H7 (cell line): Measurements from ENCODE around the gene TMEM215. TPM values are rescaled to one million over a fixed set of nuclear protein-coding genes. Genes with fewer than 3 reads are reported as not detected.
"Not testable (repeated sequence)": the region's sequence is repeated elsewhere in the genome, so short reads cannot be mapped to it uniquely, and the experiment has no call there.

Experiments used
- DNase-seq: peaks from one replicate; pipeline ENCODE4 v3.0.0; 2012
- H3K27me3 ChIP-seq: 2 replicates; pipeline ENCODE4 v1.6.0; 2011; ENCODE audit warnings: mild to moderate bottlenecking, low read length; ENCODE audit not compliant: control insufficient read depth, insufficient read depth
- H3K36me3 ChIP-seq: replicated peaks from 2 replicates; pipeline ENCODE4 v1.5.1; 2011; ENCODE audit warnings: low read length; ENCODE audit not compliant: control insufficient read depth, insufficient read depth
- H3K4me3 ChIP-seq: 2 replicates; pipeline ENCODE4 v1.5.1; 2011; ENCODE audit warnings: low read depth, mild to moderate bottlenecking, control low read depth, low read length, moderate library complexity; ENCODE audit not compliant: insufficient read depth
- total RNA-seq: library from RNA; depleted of rRNA; stranded (reverse); fragments of >200 nt; shearing (Covaris generic); gene quantifications from 2 replicates; pipeline ENCODE4 v1.2.3, GENCODE V29; 2014; rRNA removed

The TMEM215 gene, protein sequence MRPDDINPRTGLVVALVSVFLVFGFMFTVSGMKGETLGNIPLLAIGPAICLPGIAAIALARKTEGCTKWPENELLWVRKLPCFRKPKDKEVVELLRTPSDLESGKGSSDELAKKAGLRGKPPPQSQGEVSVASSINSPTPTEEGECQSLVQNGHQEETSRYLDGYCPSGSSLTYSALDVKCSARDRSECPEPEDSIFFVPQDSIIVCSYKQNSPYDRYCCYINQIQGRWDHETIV
- 0.10 and 0.18 TPM in 2 replicates for total RNA-seq

- Histone ChIP-seq H3K4me3 (peak within 1 kb of the TSS; percentile 71), H3K27me3 (peaks cover 55% of the 10 kb centered on the region), H3K36me3 (no peaks in the 10 kb centered on the region)
- DNase-seq: peak; percentile 86
Measured at GRCh38 chr9:32783168-32783891, at the start of gene TMEM215. Gene TMEM215 (plus strand): TSS chr9:32783540. CDS start chr9:32784184, 644 bp downstream.

DNA sequence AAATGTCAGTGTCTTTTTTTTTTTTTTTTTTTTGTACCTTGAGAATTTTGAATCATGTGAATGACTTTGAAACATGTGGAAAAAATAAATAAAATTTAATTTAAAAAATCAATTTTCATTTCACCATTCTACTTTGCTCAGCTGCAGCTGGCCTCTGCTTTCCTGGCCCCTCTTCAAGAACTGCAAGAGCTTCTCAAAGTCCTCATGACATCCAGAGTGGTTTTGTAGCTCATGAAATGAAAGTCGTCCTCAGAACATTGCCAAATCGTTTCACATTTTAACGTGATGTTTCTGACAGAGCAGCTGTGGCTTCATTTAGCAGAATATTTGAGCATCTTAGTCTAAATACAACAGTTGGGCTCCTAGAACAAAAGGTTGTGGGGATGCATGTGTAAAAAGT lies 47.9 kb upstream of the TMEM215 start:
- H3K4me3 ChIP-seq: no peak overlapping the region
- DNase-seq: no peak
- no peaks in the 10 kb centered on the region for H3K27me3 ChIP-seq
- H3K36me3 ChIP-seq: no peaks in the 10 kb centered on the region

- Histone ChIP-seq H3K36me3 (no peaks in the 10 kb centered on the region), H3K27me3 (no peaks in the 10 kb centered on the region), H3K4me3 (no peak overlapping the region)
- no peak for DNase-seq
Measured at GRCh38 chr9:32737378-32737777, 46.0 kb upstream of the TMEM215 start.

GRCh38 chr9:32738501-32739172 lies 44.7 kb upstream of the TMEM215 start:
- no peaks in the 10 kb centered on the region for H3K36me3 ChIP-seq
- H3K27me3 ChIP-seq: no peaks in the 10 kb centered on the region
- no peak overlapping the region for H3K4me3 ChIP-seq
- DNase-seq: no peak

GRCh38 chr9:32741706-32742105 lies 41.6 kb upstream of the TMEM215 start:
- no peaks in the 10 kb centered on the region for H3K36me3 ChIP-seq
- H3K27me3 ChIP-seq: no peaks in the 10 kb centered on the region
- H3K4me3 ChIP-seq: no peak overlapping the region
- no peak for DNase-seq

DNA sequence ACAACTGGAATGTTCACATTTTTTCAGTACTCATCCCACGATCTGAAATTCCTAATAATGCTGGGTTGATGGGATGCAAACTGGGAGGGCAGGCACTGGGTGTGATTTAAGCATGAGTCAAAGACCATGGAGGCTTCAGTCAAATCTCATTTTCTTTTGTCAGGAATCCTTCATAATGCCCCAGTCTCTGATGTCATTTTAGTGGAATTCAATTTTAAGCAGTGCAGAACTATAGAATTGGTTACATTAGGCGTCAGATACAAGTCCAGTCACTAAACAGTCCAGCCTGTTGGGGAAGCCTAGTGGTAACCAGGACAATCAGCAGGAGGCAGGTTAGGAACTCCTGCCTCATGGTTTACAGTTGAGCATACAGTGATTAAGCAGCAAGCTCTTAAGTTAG lies 41.0 kb upstream of the TMEM215 start:
- no peak for DNase-seq
- Histone ChIP-seq H3K27me3 (no peaks in the 10 kb centered on the region), H3K4me3 (no peak overlapping the region), H3K36me3 (no peaks in the 10 kb centered on the region)

DNA sequence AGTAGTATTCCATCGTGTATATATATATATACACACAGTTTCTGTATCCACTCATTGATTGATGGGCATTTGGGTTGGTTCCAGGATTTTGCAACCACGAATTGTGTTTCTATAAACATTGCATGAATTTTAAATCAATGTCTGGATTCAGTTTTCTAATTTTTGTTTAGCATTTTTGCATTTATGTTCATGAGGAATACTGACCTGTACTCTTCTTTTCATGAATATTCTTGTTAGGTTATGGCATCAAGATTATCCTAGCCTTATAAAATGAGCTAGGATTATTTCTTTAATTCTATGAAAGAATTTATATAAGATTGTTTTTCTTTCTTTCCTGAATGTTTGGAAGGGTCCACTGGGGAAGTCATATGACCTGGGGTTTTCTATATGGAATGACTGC lies 35.3 kb upstream of the TMEM215 start:
- H3K36me3 ChIP-seq: no peaks in the 10 kb centered on the region
- DNase-seq: no peak
- H3K4me3 ChIP-seq: no peak overlapping the region
- no peaks in the 10 kb centered on the region for H3K27me3 ChIP-seq

DNA sequence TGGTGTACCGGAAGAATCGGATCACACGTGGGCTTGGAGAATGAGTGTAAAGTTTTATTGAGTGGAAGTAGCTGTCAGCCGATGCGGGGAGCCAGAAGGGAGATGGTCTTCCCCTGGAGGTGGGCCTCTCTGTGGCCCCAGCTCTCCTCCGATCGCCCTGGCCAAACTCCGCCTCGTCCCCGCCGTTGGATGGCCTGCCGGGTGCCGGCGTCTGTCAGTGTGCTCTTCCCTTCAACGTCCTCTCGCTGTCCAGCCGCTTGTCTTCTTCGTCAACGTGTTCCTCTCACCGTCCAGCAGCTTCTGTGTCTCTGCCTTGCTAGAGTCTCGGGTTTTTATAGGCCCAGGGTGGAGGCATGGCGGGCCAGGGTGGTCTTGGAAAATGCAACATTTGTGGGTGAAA lies 27.6 kb upstream of the TMEM215 start:
- no peak overlapping the region for H3K4me3 ChIP-seq
- DNase-seq: no peak
- H3K36me3 ChIP-seq: no peaks in the 10 kb centered on the region
- no peaks in the 10 kb centered on the region for H3K27me3 ChIP-seq

DNA sequence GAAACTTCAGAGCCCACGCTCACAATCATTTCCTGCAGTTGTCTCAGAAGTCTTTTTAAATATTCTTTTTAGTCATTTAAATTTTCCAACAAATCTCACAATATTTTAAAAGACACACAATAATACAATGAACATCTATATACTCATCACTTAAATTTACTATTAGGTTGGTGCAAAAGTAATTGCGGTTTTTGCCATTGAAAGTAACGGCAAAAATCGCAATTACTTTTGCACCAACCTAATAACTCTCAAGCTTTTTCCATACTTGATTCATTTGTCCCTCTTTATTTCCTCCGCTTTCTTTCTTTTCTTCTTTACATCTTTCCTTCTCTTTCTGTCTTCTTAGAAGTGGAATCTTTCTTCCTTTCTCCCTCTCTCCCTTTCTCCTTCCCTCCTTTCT lies 19.2 kb upstream of the TMEM215 start:
- Histone ChIP-seq H3K27me3 (no peaks in the 10 kb centered on the region), H3K36me3 (no peaks in the 10 kb centered on the region), H3K4me3 (no peak overlapping the region)
- no peak for DNase-seq

DNA sequence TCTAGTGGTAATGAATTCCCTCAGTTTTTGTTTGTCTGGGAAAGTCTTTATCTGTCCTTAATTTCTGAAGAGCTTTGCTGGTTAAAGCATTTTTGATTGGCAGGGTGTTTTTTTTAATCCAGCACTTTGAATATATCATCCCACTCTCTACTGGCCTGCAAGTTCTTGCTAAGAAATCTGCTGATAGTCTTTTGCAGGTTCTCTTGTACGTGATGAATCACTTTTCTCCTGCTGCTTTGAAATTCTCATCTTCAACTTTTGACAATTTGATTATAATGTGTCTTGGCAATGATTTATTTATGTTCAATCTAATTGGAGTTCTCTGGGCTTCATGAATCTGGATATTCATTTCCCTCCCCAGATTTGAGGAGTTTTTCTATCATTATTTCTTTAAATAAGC lies 8.1 kb upstream of the TMEM215 start:
- Histone ChIP-seq H3K27me3 (peaks cover 2% of the 10 kb centered on the region), H3K36me3 (no peaks in the 10 kb centered on the region), H3K4me3 (no peak overlapping the region)
- DNase-seq: no peak

- Histone ChIP-seq H3K36me3 (no peaks in the 10 kb centered on the region), H3K27me3 (peaks cover 9% of the 10 kb centered on the region), H3K4me3 (no peak overlapping the region)
- DNase-seq: no peak
Measured at GRCh38 chr9:32776201-32776600, 7.1 kb upstream of the TMEM215 start.

DNA sequence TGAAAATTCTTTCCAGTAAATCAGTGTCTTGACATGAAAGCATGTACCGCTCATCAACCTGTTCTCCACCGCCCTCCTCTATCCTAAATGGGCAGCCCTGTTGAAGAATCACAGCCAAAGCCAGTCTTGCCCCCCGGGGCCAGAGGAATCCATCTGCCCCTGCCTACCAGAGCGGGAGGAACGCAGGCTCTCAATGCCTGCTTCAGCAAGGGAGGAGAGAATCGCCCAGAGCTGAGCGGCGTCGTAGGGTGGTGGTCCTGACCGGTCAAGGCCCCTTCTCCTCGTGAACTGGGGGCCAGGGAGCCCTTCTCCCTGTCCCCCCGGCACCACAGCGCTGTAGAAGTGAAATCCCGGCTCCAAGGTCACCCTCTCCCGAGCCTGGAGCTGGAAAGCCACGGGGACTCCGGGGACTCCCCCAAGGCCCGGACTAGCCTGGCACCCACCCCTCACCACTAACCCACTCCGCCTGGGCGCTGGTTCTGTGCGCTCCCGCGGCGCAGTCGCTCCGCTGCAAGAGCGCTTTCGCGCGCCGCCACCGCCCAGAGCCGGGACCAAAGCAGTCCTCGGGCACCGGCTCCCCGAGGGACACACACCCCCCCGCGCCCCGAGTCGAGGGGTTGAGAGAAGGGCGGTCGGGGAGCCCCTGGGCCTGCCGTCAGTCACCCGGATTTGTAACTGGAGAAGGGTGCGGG lies 718 bp upstream of the TMEM215 start:
- Histone ChIP-seq H3K27me3 (peaks cover 55% of the 10 kb centered on the region), H3K4me3 (peak overlapping the region; percentile 71)
- DNase-seq: peak; percentile 76

DNA sequence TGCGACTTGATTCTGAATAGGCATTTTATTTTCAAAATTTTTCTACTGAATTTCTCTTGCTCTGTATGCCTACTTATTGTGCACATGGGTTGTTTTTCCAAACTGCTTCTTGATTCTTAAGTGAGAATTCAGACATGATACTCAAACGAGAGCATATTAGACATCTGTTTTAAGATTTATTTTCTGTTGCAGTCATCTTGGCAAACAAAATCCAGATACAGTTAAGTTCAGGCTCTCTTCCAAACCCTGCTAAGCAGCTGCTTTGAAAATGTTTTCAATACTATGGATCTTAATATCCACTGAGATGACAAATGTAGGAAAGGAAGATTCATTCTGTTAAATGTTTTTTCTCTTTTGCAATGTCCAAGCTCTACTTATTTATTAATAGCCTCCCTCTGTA lies 4.5 kb downstream of the TMEM215 start:
- H3K36me3 ChIP-seq: no peaks in the 10 kb centered on the region
- no peak for DNase-seq
- peaks cover 30% of the 10 kb centered on the region for H3K27me3 ChIP-seq
- no peak overlapping the region for H3K4me3 ChIP-seq

More for the DNA sequence above, 718 bp upstream of the TMEM215 start:
- no peaks in the 10 kb centered on the region for H3K36me3 ChIP-seq

DNA sequence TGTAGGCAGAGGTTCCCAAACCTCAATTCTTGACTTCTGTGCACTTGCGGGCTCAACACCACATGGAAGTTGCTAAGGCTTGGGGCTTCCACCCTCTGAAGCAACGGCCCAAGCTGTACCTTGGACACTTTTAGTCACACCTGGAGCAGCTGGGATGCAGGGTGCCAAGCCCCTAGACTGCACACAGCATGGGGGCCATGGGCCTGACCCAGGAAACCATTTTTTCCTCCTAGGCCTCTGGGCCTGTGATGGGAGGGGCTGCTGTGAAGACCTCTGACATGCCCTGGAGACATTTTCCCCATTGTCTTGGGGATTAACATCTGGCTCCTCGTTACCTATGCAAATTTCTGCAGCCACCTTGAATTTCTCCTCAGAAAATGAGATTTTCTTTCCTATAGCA lies 12.7 kb downstream of the TMEM215 start:
- not testable (repeated sequence) for H3K4me3 ChIP-seq, H3K36me3 ChIP-seq, H3K27me3 ChIP-seq, DNase-seq
